ENCODE results near the gene RC3H1.

RC3H1 gene

GRCh38 chr1:173886746-173887611, 135.2 kb downstream of the RC3H1 start:
- DNase-seq (ENCODE audit: low read depth) = no peak

GRCh38 chr1:173884701-173885100, 137.5 kb downstream of the RC3H1 start:
- DNase-seq (ENCODE audit: low read depth) = no peak
